ENCODE measurements around the gene C6orf62. TPM values are rescaled to one million over a fixed set of nuclear protein-coding genes. Genes with fewer than 3 reads are reported as not detected.
"Not testable (repeated sequence)": the region's sequence is repeated elsewhere in the genome, so short reads cannot be mapped to it uniquely, and the experiment has no call there.

The C6orf62 gene
- 10 to 100 TPM; 48.7 to 74.8 (median 59.4) TPM for total RNA-seq

GRCh38 chr6:24719125-24719971, at the start of gene C6orf62:
Gene C6orf62, minus strand, starts transcription at chr6:24719154. Its CDS starts 486 bp downstream, at chr6:24718668.
- peak within 1 kb of the TSS; percentile 75 to 91 (median 85) for H3K4me3 ChIP-seq
- DNase-seq: peak; percentile 46 to 61 (median 59)
- no peak for TF ChIP-seq CTCF (IDR thresholded peaks at IDR 0.05)
- no peak for TF ChIP-seq POLR2A (IDR thresholded peaks at IDR 0.05)
- H3K36me3 ChIP-seq: peaks cover 0 to 21% (median 0%) of the 10 kb centered on the region in 3 donors
- peaks cover 0 to 29% (median 17%) of the 10 kb centered on the region in 4 donors for H3K4me1 ChIP-seq
- no peaks in the 10 kb centered on the region for H3K27me3 ChIP-seq
- H3K27ac ChIP-seq: peak within 1 kb of the TSS; percentile 96 to 100 (median 98)
- H3K9me3 ChIP-seq: no peaks in the 10 kb centered on the region

- Histone ChIP-seq H3K27ac (no peak overlapping the region), H3K36me3 (no peaks in the 10 kb centered on the region), H3K9me3 (no peaks in the 10 kb centered on the region), H3K4me1 (no peaks in the 10 kb centered on the region), H3K27me3 (no peaks in the 10 kb centered on the region), H3K4me3 (no peak overlapping the region)
- TF ChIP-seq CTCF (IDR thresholded peaks at IDR 0.05) (no peak), POLR2A (IDR thresholded peaks at IDR 0.05) (no peak)
- DNase-seq: no peak
These were observed 49.4 kb upstream of the C6orf62 start for GRCh38 chr6:24768361-24768760.

DNA sequence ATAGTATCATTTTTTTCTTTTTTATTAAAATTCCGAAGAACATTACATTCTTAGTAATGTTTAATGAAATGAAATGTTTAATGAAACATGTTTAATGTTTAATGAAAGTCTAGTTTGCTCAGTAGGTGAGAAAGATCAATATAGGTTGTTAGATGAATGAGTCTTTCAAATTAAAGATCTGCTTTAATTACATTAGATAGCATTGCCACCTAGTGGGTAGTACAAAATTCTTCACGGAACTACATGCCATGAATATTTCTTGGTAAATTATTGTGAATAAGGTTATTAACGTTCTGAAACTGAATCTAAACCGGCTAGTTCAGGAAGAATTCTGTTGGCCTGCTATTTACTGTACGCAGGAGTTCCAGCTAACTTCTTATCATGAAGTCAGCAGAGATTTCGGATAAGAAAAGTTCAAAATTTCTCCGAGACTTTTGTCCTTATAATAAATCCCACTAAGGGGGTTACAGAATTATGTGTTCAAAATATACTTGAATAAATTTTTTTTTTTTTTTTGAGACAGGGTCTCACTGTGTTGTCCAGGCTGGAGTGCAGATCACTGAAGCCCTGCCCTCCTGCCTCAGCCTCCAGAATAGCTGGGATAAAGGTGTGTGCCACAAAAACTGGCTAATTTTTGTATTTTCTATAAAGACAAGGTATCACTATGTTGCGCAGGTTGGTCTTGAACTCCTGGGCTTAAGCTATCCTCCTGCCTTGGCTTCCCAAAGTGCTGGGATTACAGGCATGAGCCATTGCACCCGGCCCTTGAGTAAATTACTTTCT, 47.9 kb upstream of the C6orf62 start:
- H3K4me3 ChIP-seq: no peak overlapping the region
- TF ChIP-seq CTCF (IDR thresholded peaks at IDR 0.05) (peak in 5 of 6 experiments; percentile 19 to 75 (median 68)), POLR2A (IDR thresholded peaks at IDR 0.05) (no peak)

GRCh38 chr6:24765968-24766367, 47.0 kb upstream of the C6orf62 start:
- not testable (repeated sequence) for DNase-seq, H3K4me3 ChIP-seq, H3K36me3 ChIP-seq, H3K9me3 ChIP-seq, H3K27me3 ChIP-seq, H3K27ac ChIP-seq, H3K4me1 ChIP-seq

More for the DNA sequence above, 47.9 kb upstream of the C6orf62 start:
- H3K27me3 ChIP-seq: no peaks in the 10 kb centered on the region
- no peaks in the 10 kb centered on the region for H3K9me3 ChIP-seq
- H3K4me1 ChIP-seq: no peaks in the 10 kb centered on the region
- H3K27ac ChIP-seq: no peak overlapping the region
- H3K36me3 ChIP-seq: no peaks in the 10 kb centered on the region
- no peak for DNase-seq

GRCh38 chr6:24764833-24765828, 46.2 kb upstream of the C6orf62 start:
- H3K27ac ChIP-seq, H3K36me3 ChIP-seq: not testable (repeated sequence)

GRCh38 chr6:24763578-24763977, 44.6 kb upstream of the C6orf62 start:
- Histone ChIP-seq H3K27ac (peak overlapping the region in 1 of 4 donors; percentile 29), H3K4me1 (no peaks in the 10 kb centered on the region), H3K4me3 (no peak overlapping the region), H3K36me3 (no peaks in the 10 kb centered on the region), H3K9me3 (no peaks in the 10 kb centered on the region), H3K27me3 (no peaks in the 10 kb centered on the region)
- TF ChIP-seq POLR2A (IDR thresholded peaks at IDR 0.05) (no peak), CTCF (IDR thresholded peaks at IDR 0.05) (no peak)
- no peak for DNase-seq

More at GRCh38 chr6:24764833-24765828, 46.2 kb upstream of the C6orf62 start:
- not testable (repeated sequence) for H3K4me3 ChIP-seq, H3K9me3 ChIP-seq, H3K27me3 ChIP-seq, H3K4me1 ChIP-seq, DNase-seq
- TF ChIP-seq POLR2A (IDR thresholded peaks at IDR 0.05): peak; percentile 36 to 40
